NCI-H1105 (cell line): ENCODE results near the gene PDPK1.
"Not testable (repeated sequence)": the region's sequence is repeated elsewhere in the genome, so short reads cannot be mapped to it uniquely, and the experiment has no call there.

ENCODE experiments used
- DNase-seq: peaks from one replicate; lab custom pipeline; 2025; lab: John Stamatoyannopoulos, UW

The PDPK1 gene

DNA sequence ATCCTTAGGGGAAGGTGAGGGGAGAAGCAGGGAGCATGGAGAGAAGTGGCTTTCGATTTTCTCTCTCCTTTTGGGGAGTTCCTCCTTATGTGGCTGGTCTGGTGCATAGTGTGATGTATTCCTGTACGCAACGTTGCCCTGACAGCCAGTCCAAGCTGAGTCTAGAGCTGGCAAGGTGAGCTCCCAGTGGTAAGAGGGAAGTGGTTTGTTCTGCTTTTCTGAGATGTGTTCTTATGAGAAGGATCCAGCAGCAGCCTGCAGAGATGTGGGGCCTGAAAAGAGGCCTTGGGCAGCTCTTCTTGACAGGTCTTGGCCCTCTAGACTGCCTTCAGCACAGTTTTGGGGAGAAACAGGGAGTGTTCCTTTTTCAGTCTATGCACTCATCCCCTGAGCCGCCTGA, 3.1 kb downstream of the PDPK1 start:
- not testable (repeated sequence) for DNase-seq

DNA sequence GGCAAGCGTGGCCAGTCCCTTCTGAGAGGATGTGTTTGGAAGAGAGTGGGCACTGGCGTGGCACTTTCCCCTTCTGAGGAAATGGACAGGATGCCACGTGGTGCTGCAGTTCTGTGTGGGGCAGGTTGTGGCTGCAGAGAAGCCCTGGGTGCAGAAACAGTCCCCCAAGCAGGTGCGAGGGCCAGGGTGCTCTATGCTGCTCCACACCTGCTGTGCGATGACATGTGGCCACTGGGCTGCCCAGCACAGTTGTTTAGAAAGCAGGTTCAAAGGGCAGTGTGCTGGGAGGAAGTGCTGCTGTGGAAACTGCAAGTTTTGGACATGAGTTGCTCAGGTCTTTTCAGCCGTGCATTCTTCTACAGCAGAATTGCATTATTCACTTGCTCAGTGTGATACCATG, 3.6 kb downstream of the PDPK1 start:
- DNase-seq: not testable (repeated sequence)

DNA sequence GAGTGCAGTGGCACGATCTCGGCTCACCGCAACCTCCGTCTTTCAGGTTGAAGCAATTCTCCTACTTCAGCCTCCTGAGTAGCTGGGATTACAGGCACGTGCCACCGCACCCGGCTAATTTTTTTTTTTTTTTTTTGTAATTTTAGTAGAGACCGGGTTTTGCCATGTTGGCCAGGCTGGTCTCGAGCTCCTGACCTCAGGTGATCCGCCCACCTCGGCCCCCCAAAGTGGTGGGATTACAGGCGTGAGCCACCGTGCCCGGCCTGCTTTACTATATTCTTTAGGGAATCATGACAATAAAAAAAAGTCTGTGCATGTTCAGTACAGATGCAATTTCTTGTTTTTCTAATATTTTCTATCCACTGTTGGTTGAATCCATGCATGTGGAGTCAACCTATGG, 6.0 kb downstream of the PDPK1 start:
- not testable (repeated sequence) for DNase-seq

GRCh38 chr16:2550283-2550878, 12.6 kb downstream of the PDPK1 start:
- DNase-seq: not testable (repeated sequence)

- DNase-seq: not testable (repeated sequence)
Measured at GRCh38 chr16:2551420-2551889, 13.6 kb downstream of the PDPK1 start.

- not testable (repeated sequence) for DNase-seq
Measured at GRCh38 chr16:2554709-2555425, 17.0 kb downstream of the PDPK1 start.

- DNase-seq: not testable (repeated sequence)
Measured at GRCh38 chr16:2557150-2557549, 19.3 kb downstream of the PDPK1 start.

- DNase-seq: not testable (repeated sequence)
Measured at GRCh38 chr16:2560131-2560797, 22.4 kb downstream of the PDPK1 start.

DNA sequence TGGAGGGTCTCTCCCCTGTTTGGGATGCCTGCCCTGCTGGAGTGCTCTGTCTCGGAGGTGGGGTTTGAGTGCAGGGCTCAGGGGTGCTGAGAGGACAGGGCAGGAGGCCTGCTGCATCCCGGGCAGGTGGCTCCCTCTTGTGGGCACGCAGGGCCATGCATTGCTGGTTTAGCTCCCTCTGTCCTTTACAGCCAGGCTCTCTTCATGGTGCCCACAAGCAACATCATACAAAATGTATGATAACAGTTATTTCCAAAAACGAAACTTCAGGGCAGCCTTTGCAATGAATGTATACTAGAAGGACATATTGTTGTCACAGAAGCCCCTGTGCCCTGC, 22.9 kb downstream of the PDPK1 start:
- DNase-seq: not testable (repeated sequence)

DNA sequence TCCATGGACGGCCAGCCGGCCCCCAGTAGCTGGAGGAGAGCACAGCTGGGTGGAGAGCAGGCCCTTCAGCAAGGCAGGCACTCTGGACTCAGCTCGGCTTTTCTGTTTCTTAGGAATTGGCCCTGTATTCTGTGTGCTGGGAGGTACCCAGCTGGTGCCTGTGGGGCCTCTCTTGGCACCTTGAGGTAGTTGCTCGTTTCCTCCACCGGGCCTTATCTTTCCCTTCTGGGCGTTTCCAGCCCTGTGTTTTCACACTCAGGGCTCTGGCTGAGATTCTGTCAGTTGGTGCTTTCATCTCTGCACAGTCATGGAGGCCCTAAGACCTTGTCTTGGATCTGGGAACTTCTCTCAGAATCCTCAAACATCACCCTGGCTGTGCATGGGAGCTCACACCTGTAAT, 29.7 kb downstream of the PDPK1 start:
- not testable (repeated sequence) for DNase-seq

GRCh38 chr16:2568573-2568972, 30.8 kb downstream of the PDPK1 start:
- DNase-seq: not testable (repeated sequence)

GRCh38 chr16:2572704-2573103, 34.9 kb downstream of the PDPK1 start:
- not testable (repeated sequence) for DNase-seq

GRCh38 chr16:2575839-2576238, 38.0 kb downstream of the PDPK1 start:
- DNase-seq: not testable (repeated sequence)

GRCh38 chr16:2577044-2577443, 39.2 kb downstream of the PDPK1 start:
- not testable (repeated sequence) for DNase-seq

DNA sequence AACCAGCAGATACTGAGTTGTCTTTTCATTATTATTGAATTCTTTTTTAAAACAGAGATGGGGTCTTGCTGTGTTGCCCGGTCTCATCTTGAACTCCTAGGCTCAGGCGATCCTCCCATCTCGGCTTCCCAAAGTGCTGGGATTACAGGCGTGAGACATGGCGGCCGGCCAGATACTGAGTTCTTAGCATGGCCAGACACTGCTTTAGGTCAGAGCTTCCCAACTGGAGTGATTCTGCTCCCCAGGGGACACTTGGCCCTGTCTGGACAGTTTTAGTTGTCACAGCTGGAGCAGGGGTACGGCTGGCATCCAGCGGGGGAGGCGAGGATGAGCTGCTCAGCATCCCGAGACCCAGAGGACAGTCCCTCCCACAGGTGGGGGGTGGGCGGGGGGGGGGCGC, 41.1 kb downstream of the PDPK1 start:
- DNase-seq: not testable (repeated sequence)

DNA sequence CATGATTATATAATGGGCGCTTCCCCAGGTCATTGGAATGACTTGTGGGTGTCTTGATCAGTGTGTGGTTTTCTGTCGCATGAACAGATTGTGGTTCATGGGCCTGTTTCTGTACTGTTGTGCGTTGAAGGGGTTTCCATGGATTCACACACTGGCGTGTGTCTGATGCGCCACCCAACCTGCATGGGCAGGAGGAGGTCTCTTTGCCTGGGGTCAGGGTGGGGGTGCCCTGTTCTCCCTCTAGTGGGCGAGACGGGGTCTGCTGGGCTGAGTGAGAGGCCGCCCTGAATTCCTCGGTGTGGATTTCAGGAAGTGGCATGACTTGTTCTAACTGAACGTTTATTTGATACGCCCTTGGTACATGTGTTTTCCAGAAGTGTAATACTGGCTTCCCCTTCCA, 42.3 kb downstream of the PDPK1 start:
- DNase-seq: not testable (repeated sequence)

GRCh38 chr16:2580818-2581217, 43.0 kb downstream of the PDPK1 start:
- not testable (repeated sequence) for DNase-seq

- DNase-seq: no peak
Measured at GRCh38 chr16:2584729-2585650, 47.2 kb downstream of the PDPK1 start.

DNA sequence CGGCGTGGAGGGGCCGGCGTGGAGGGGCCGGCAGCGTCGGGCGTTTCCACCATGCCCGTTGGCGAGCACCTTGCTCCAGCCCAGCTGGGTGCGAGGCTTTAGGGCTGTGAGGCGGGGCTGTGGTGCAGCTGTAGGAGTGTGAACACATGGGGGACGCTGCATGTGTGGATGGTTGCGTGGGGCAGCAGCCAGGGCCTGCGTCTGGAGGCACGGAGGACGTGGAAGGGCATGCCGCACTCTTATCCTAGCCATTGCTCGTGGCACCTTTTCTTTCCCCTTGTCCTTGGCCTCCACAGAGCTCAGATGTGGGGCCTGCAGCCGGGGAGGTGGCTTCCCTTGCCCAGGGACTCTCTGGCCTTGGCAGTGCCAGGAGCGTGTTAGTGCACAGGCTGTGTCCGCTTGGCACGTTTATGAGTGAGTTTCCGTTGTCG, 47.8 kb downstream of the PDPK1 start:
- no peak for DNase-seq

DNA sequence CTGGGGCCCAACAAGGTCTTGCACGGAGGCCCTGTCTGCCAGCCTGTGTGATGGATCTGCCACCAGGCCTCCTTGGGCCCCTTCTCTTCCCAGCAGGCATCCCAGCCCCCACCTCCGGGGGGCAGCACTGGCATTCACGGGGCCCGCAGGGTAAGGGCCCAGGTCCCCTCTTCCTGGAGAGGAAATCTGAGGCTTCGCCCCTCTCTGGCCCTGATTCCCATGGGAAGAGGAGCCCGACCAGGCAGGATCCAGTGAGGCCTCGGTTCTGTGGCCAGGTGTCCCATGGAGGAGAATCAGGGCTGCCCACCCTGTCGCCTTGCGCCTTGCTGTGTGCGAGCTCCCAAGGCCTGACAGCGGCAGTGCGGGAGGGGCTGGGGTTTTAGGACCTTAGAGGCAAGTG, 48.4 kb downstream of the PDPK1 start:
- DNase-seq: no peak

GRCh38 chr16:2586901-2587480, 49.2 kb downstream of the PDPK1 start:
- no peak for DNase-seq
